Measurements from ENCODE around the gene NUDCD2.

NUDCD2 gene, protein sequence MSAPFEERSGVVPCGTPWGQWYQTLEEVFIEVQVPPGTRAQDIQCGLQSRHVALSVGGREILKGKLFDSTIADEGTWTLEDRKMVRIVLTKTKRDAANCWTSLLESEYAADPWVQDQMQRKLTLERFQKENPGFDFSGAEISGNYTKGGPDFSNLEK

DNA sequence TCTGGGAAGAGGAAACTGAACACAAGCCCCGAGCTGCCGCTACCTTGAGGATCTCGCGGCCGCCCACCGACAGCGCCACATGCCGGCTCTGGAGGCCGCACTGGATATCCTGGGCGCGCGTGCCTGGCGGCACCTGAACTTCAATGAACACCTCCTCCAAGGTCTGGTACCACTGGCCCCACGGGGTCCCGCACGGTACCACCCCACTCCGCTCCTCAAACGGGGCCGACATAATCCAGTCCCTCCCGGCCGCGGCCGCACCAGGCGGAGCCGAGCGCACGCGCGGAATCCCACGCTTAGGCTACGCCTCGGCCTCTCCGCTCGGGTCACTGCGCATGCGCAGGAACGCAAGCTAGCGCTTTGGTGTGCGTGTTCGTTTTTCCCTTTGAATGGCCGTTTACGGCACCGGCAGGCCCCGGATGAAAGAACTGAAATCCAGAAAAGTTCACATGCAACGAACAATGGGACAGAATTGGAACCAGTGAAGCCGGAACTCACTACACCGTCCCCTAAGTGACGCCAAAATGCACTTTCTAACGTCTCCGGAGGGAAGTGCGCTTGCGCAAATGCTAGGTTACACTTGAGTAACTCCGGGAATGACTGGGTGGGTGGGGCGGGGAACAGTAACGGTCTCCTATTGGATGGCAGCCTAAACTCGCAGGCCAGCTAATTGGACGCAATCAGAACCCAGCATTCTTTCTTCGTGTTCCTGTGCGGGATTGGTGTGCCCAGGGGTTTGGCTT, at the start of gene NUDCD2:
NUDCD2 (minus strand) TSS at position 284 of the 743 bp plus-strand sequence; CDS start at position 232, 52 bp downstream.
- H3K4me1 ChIP-seq (ENCODE audit: insufficient read depth, low read length) = peaks cover 57% of the 10 kb centered on the region
- peak within 1 kb of the TSS; percentile 67 to 77 for H3K4me3 ChIP-seq (ENCODE audit: low read depth in 1 of 2, low read length in 2 of 2)
- TF ChIP-seq, protein P1, sequence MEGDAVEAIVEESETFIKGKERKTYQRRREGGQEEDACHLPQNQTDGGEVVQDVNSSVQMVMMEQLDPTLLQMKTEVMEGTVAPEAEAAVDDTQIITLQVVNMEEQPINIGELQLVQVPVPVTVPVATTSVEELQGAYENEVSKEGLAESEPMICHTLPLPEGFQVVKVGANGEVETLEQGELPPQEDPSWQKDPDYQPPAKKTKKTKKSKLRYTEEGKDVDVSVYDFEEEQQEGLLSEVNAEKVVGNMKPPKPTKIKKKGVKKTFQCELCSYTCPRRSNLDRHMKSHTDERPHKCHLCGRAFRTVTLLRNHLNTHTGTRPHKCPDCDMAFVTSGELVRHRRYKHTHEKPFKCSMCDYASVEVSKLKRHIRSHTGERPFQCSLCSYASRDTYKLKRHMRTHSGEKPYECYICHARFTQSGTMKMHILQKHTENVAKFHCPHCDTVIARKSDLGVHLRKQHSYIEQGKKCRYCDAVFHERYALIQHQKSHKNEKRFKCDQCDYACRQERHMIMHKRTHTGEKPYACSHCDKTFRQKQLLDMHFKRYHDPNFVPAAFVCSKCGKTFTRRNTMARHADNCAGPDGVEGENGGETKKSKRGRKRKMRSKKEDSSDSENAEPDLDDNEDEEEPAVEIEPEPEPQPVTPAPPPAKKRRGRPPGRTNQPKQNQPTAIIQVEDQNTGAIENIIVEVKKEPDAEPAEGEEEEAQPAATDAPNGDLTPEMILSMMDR (IDR thresholded peaks at IDR 0.05; ENCODE audit: borderline replicate concordance, extremely low read depth, low read length, poor library complexity, severe bottlenecking) = peak; percentile 49
- TF ChIP-seq EZH2 (IDR thresholded peaks at IDR 0.05; ENCODE audit: borderline replicate concordance, low read depth, low read length, severe bottlenecking) = no peak
- H3K9me3 ChIP-seq (ENCODE audit: insufficient read depth, low read length, severe bottlenecking) = no peaks in the 10 kb centered on the region
- H3K4me2 ChIP-seq (ENCODE audit: insufficient read depth, low read length) = peak within 1 kb of the TSS; percentile 86
- H3K9ac ChIP-seq (ENCODE audit: low read depth, low read length) = peak within 1 kb of the TSS; percentile 84
- no peaks in the 10 kb centered on the region for H4K20me1 ChIP-seq (ENCODE audit: insufficient read depth, low read length)
- H3K36me3 ChIP-seq (ENCODE audit: insufficient read depth, low read length) = peaks cover 31% of the 10 kb centered on the region
- DNase-seq (peak; percentile 96), ATAC-seq (ENCODE audit: insufficient read depth, low read depth) (peak; percentile 86)
- H3K27ac ChIP-seq (ENCODE audit: low read length) = peak within 1 kb of the TSS; percentile 100
- H3K79me2 ChIP-seq (ENCODE audit: insufficient read depth, low read length) = peaks cover 86% of the 10 kb centered on the region
- H2AFZ ChIP-seq (ENCODE audit: low read depth, low read length) = peak within 1 kb of the TSS; percentile 91
- H3K27me3 ChIP-seq (ENCODE audit: insufficient read depth, low read length, poor library complexity) = no peaks in the 10 kb centered on the region

DNA sequence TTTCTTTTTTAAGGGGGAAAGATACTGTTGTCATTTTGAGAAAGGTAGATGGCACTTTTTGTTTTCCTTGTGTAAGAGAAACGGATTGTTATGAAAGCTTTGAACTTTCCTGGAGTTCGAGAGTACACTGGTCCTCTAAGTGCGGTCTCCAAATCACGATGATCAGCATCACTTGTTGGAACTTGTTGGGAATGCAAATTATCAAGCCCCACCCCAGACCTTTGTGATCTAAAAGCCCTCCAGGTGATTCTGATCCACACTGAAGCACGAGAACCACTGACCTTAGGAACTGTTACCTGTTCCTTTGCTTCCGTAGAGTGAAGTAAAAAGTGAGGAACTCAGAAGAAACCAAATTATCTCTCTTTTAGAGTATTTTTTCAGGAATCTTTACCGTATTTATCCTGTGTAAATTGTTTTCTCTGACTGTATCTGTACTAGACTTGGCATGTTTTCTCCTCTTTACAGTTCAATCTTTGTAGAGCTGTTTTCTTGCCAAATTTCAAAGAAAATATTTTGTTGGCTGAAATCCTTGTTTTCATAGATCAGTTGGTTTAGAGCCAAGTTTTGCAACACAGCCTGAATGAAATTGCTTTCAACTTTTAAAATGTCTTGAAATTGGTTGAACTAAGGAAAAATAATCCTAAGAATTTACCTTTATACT, 49.5 kb upstream of the NUDCD2 start:
- no peak overlapping the region for H3K4me3 ChIP-seq (ENCODE audit: low read depth in 1 of 2, low read length in 2 of 2)

DNA sequence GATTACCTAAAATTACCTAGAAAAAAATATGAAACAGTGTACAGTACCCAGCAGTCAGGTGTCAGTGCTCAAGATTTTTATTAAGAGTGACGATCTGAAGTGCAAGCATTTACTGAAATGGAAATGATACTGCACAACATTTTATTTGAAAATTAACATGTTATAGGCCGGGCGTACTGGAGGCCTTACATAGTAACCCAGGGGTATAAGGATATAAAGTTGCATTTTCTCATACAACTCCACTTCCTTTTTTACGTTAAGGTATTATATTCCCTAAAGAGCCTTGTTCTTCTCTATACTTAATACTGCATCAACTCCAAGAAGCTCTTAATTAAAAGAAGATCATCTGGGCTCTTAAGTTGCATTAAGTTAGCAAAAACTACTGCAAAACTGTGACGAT, 48.9 kb upstream of the NUDCD2 start:
- TF ChIP-seq, protein P1 (IDR thresholded peaks at IDR 0.05; ENCODE audit: borderline replicate concordance, extremely low read depth, low read length, poor library complexity, severe bottlenecking) = no peak
- TF ChIP-seq EZH2 (IDR thresholded peaks at IDR 0.05; ENCODE audit: borderline replicate concordance, low read depth, low read length, severe bottlenecking) = no peak
- H4K20me1 ChIP-seq (ENCODE audit: insufficient read depth, low read length) = peaks cover 18% of the 10 kb centered on the region; the same call in 1 of the 2 replicates

More for the DNA sequence above, 49.5 kb upstream of the NUDCD2 start:
- Histone ChIP-seq H3K27me3 (ENCODE audit: insufficient read depth, low read length, poor library complexity) (no peaks in the 10 kb centered on the region), H3K4me1 (ENCODE audit: insufficient read depth, low read length) (peaks cover 24% of the 10 kb centered on the region), H2AFZ (ENCODE audit: low read depth, low read length) (no peak overlapping the region), H3K9ac (ENCODE audit: low read depth, low read length) (no peak overlapping the region), H3K9me3 (ENCODE audit: insufficient read depth, low read length, severe bottlenecking) (no peaks in the 10 kb centered on the region), H3K79me2 (ENCODE audit: insufficient read depth, low read length) (peaks cover 83% of the 10 kb centered on the region), H3K27ac (ENCODE audit: low read length) (no peak overlapping the region), H4K20me1 (ENCODE audit: insufficient read depth, low read length) (peaks cover 18% of the 10 kb centered on the region; the same call in 1 of the 2 replicates), H3K36me3 (ENCODE audit: insufficient read depth, low read length) (peaks cover 25% of the 10 kb centered on the region), H3K4me2 (ENCODE audit: insufficient read depth, low read length) (peak overlapping the region; percentile 31; the same call in 1 of the 2 replicates)
- no peak for TF ChIP-seq EZH2 (IDR thresholded peaks at IDR 0.05; ENCODE audit: borderline replicate concordance, low read depth, low read length, severe bottlenecking)
- TF ChIP-seq, protein P1 (IDR thresholded peaks at IDR 0.05; ENCODE audit: borderline replicate concordance, extremely low read depth, low read length, poor library complexity, severe bottlenecking) = no peak
- no peak for DNase-seq
- ATAC-seq (ENCODE audit: insufficient read depth, low read depth) = no peak

More for the DNA sequence above, 48.9 kb upstream of the NUDCD2 start:
- Histone ChIP-seq H3K27ac (ENCODE audit: low read length) (no peak overlapping the region), H3K79me2 (ENCODE audit: insufficient read depth, low read length) (peaks cover 89% of the 10 kb centered on the region), H3K9me3 (ENCODE audit: insufficient read depth, low read length, severe bottlenecking) (no peaks in the 10 kb centered on the region), H2AFZ (ENCODE audit: low read depth, low read length) (no peak overlapping the region), H3K9ac (ENCODE audit: low read depth, low read length) (no peak overlapping the region), H3K36me3 (ENCODE audit: insufficient read depth, low read length) (peaks cover 20% of the 10 kb centered on the region), H3K4me2 (ENCODE audit: insufficient read depth, low read length) (0 out of 2 replicates have a peak overlapping the region, but pooled peaks have one; percentile 31), H3K4me1 (ENCODE audit: insufficient read depth, low read length) (peaks cover 24% of the 10 kb centered on the region), H3K4me3 (ENCODE audit: low read depth in 1 of 2, low read length in 2 of 2) (no peak overlapping the region), H3K27me3 (ENCODE audit: insufficient read depth, low read length, poor library complexity) (no peaks in the 10 kb centered on the region)
- ATAC-seq (ENCODE audit: insufficient read depth, low read depth) (no peak), DNase-seq (no peak)

Measured in DND-41 (cell line).